Fibroblast of lung (primary cell): ENCODE data around the gene CDK4. TPM values are rescaled to one million over a fixed set of nuclear protein-coding genes. Genes with fewer than 3 reads are reported as not detected.

Experiments used
- DNase-seq, 2 donors: peaks; one replicate each; pipeline versions ENCODE4 v3.0.0 to v3.0.0-alpha.2; 2010; ENCODE audit warnings: low read depth in 2 of 2
- H2AFZ ChIP-seq: 2 replicates; pipeline ENCODE4 v1.5.1; 2012; ENCODE audit warnings: low read length, control low read depth, inconsistent platforms
- H3K27ac ChIP-seq: 2 replicates; pipeline ENCODE4 v1.5.1; 2011; ENCODE audit warnings: low read length, control low read depth; ENCODE audit not compliant: insufficient read depth
- H3K27me3 ChIP-seq: 2 replicates; pipeline ENCODE4 v1.5.1; 2011; ENCODE audit warnings: mild to moderate bottlenecking, low read length; ENCODE audit not compliant: control insufficient read depth, insufficient read depth
- H3K36me3 ChIP-seq: 2 replicates; pipeline ENCODE4 v1.5.1; 2011; ENCODE audit warnings: low read length; ENCODE audit not compliant: control insufficient read depth, insufficient read depth
- H3K4me1 ChIP-seq: 2 replicates; pipeline ENCODE4 v1.5.1; 2011; ENCODE audit warnings: low read length; ENCODE audit not compliant: control insufficient read depth, insufficient read depth; ENCODE audit errors: extremely low read depth
- H3K4me2 ChIP-seq: 2 replicates; pipeline ENCODE4 v1.5.1; 2011; ENCODE audit warnings: low read length, control low read depth; ENCODE audit not compliant: insufficient read depth; ENCODE audit errors: extremely low read depth
- H3K4me3 ChIP-seq, 4 experiments: fragments of 200-600 bp in 1 of 4; sonication (generic) in 1 of 4; replicated peaks in 1 of 4; 2 replicates each; pipeline ENCODE4 v1.5.1; 2011 to 2016; ENCODE audit warnings: low read length in 4 of 4, low read depth in 3 of 4, mild to moderate bottlenecking in 3 of 4, control low read depth in 2 of 4, inconsistent platforms in 1 of 4, mixed read lengths in 1 of 4; ENCODE audit not compliant: insufficient read depth in 1 of 4; ENCODE audit errors: control extremely low read depth in 1 of 4
- H3K79me2 ChIP-seq: 2 replicates; pipeline ENCODE4 v1.5.1; 2012; ENCODE audit warnings: mild to moderate bottlenecking, low read length, inconsistent platforms; ENCODE audit not compliant: control insufficient read depth, insufficient read depth
- H3K9ac ChIP-seq: 2 replicates; pipeline ENCODE4 v1.5.1; 2011; ENCODE audit warnings: mild to moderate bottlenecking, low read length, control low read depth; ENCODE audit not compliant: insufficient read depth
- H3K9me3 ChIP-seq: 2 replicates; pipeline ENCODE4 v1.5.1; 2012; ENCODE audit warnings: low read depth, low read length; ENCODE audit not compliant: control insufficient read depth, insufficient read depth
- H4K20me1 ChIP-seq: 2 replicates; pipeline ENCODE4 v1.5.1; 2011; ENCODE audit warnings: low read length; ENCODE audit not compliant: control insufficient read depth, insufficient read depth; ENCODE audit errors: extremely low read depth
- EZH2 ChIP-seq: IDR thresholded peaks from 2 replicates; pipeline ENCODE4 v1.5.1; 2012; ENCODE audit warnings: low read length, control low read depth, mild to moderate bottlenecking; ENCODE audit errors: missing control alignments
- polyA plus RNA-seq, 2 donors: library from polyadenylated mRNA; depleted of rRNA in 1 of 2; stranded (reverse) in 1 of 2; unstranded in 1 of 2; fragments of >200 nt; gene quantifications; 2 replicates each; pipeline ENCODE4 v1.2.1, GENCODE V29; 2011 to 2012; ENCODE audit warnings: missing spikeins in 1 of 2
- total RNA-seq: library from RNA; depleted of rRNA; stranded (reverse); fragments of >200 nt; gene quantifications from 2 replicates; pipeline ENCODE4 v1.2.1, GENCODE V29; 2014
- TF ChIP-seq, protein P1 (sequence below), 2 donors: IDR thresholded peaks in 1 of 2; conservative IDR thresholded peaks in 1 of 2; 1 replicate in 1 of 2; 2 replicates in 1 of 2; pipeline ENCODE4 v1.5.1; 2011 to 2012; ENCODE audit warnings: low read length in 2 of 2, control low read depth in 1 of 2, inconsistent platforms in 1 of 2, low read depth in 1 of 2, mild to moderate bottlenecking in 1 of 2

The CDK4 gene
- total and polyA plus RNA-seq, 2 donors (not counting 1 experiment from before 2014, with no cell fraction given), result 183 to 233 TPM

DNA sequence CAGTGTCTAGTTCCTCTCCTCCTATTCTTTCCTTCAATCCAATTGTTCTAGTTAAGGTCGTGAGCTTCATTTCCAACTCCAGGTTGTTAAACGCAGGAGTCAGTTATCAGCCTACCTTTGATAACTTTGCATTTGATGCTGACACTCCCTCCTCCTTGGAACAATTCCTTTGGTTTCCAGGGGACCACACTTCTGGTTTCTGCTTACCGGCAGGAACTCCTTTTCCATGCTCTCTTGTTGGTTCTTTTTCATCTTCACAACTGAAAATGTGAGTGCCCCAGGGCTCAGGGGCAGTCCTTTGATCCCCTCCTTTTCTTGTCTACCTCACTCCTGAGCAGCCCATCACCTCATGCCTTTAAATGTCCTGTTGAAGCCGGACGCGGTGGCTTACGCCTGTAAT, 25.3 kb upstream of the CDK4 start:
- no peaks in the 10 kb centered on the region for H3K9me3 ChIP-seq
- H3K4me3 ChIP-seq, result no peak overlapping the region
- H3K4me2 ChIP-seq, result no peak overlapping the region
- no peaks in the 10 kb centered on the region for H3K27me3 ChIP-seq
- H3K9ac ChIP-seq, result no peak overlapping the region
- H3K27ac ChIP-seq, result no peak overlapping the region
- H2AFZ ChIP-seq, result no peak overlapping the region
- H4K20me1 ChIP-seq, result no peaks in the 10 kb centered on the region
- H3K36me3 ChIP-seq, result peaks cover 1% of the 10 kb centered on the region
- H3K4me1 ChIP-seq, result no peaks in the 10 kb centered on the region
- TF ChIP-seq EZH2, result no peak
- TF ChIP-seq, protein P1, sequence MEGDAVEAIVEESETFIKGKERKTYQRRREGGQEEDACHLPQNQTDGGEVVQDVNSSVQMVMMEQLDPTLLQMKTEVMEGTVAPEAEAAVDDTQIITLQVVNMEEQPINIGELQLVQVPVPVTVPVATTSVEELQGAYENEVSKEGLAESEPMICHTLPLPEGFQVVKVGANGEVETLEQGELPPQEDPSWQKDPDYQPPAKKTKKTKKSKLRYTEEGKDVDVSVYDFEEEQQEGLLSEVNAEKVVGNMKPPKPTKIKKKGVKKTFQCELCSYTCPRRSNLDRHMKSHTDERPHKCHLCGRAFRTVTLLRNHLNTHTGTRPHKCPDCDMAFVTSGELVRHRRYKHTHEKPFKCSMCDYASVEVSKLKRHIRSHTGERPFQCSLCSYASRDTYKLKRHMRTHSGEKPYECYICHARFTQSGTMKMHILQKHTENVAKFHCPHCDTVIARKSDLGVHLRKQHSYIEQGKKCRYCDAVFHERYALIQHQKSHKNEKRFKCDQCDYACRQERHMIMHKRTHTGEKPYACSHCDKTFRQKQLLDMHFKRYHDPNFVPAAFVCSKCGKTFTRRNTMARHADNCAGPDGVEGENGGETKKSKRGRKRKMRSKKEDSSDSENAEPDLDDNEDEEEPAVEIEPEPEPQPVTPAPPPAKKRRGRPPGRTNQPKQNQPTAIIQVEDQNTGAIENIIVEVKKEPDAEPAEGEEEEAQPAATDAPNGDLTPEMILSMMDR (conservative IDR thresholded peaks at IDR 0.05 in 1 of 2, IDR thresholded peaks at IDR 0.05 in 1 of 2; ENCODE audit: low read depth in 1 of 2, low read length in 2 of 2), result no peak
- H3K79me2 ChIP-seq, result no peaks in the 10 kb centered on the region
- DNase-seq, result no peak

DNA sequence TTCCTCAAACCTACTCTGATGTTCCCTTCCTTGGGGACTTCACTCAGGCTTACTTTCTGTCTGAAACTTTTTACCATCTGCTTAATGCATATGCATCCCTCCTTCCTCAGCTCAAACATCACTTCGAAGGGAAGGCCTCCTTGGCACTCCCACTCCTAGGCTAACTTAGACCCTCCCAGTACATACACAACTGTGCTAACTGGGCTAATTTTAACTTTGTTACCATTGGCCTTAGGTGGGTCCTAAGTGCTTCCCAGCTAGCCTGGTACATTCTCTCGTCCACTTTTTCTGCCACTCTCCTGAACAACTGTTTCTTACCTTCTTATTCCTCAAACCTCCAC, 24.1 kb upstream of the CDK4 start:
- Histone ChIP-seq H3K4me2 (no peak overlapping the region), H3K79me2 (peaks cover 1% of the 10 kb centered on the region), H3K4me3 (no peak overlapping the region), H4K20me1 (no peaks in the 10 kb centered on the region), H3K9me3 (no peaks in the 10 kb centered on the region), H2AFZ (no peak overlapping the region), H3K4me1 (peaks cover 2% of the 10 kb centered on the region), H3K36me3 (peaks cover 1% of the 10 kb centered on the region), H3K27me3 (no peaks in the 10 kb centered on the region), H3K9ac (no peak overlapping the region), H3K27ac (no peak overlapping the region)
- no peak for TF ChIP-seq EZH2
- TF ChIP-seq, protein P1 (conservative IDR thresholded peaks at IDR 0.05 in 1 of 2, IDR thresholded peaks at IDR 0.05 in 1 of 2; ENCODE audit: low read depth in 1 of 2, low read length in 2 of 2), result no peak
- no peak for DNase-seq

DNA sequence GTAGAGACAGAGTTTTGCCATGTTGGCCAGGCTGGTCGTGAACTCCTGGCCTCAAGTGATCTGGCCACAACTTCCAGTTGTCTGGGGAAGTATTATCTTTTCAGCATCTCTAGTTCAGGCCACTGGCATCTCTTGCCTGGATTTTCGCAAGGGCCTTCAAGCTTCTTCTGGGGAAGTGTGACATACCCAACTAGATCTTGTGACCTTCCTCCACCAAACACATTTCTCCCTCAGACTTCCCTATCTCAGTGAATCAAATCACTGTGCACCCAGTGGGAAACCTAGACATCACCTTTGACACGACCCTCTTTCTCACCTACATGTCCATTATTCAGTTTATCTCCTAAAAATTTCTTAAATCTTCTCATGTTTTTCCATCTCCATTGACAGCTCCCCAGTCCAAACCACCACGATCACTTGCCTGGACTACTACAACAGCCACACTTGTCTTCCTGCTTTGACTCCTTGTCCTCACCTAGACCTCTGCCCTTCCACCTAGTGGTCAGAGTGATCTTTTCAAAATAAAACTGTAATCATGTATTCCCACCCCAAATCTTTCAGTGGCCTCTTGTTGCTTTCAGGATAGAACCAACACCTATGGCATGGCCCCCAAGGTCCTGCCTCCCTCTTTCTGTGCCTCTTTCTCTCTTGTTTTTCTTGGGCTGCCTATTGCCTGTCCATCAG, 23.6 kb upstream of the CDK4 start:
- H3K79me2 ChIP-seq, result peaks cover 5% of the 10 kb centered on the region
- TF ChIP-seq, protein P1 (conservative IDR thresholded peaks at IDR 0.05 in 1 of 2, IDR thresholded peaks at IDR 0.05 in 1 of 2; ENCODE audit: low read depth in 1 of 2, low read length in 2 of 2), result no peak
- TF ChIP-seq EZH2, result no peak
- H2AFZ ChIP-seq, result no peak overlapping the region
- no peaks in the 10 kb centered on the region for H3K9me3 ChIP-seq
- peaks cover 7% of the 10 kb centered on the region for H3K4me1 ChIP-seq
- no peak overlapping the region for H3K27ac ChIP-seq
- H3K4me3 ChIP-seq, result no peak overlapping the region
- H3K27me3 ChIP-seq, result no peaks in the 10 kb centered on the region
- peaks cover 3% of the 10 kb centered on the region for H3K36me3 ChIP-seq
- H3K4me2 ChIP-seq, result no peak overlapping the region
- DNase-seq, result no peak
- no peaks in the 10 kb centered on the region for H4K20me1 ChIP-seq
- no peak overlapping the region for H3K9ac ChIP-seq
